ENCODE results near the gene RPA1. TPM values are rescaled to one million over a fixed set of nuclear protein-coding genes. Genes with fewer than 3 reads are reported as not detected.
A peak's percentile ranks its signal among the peaks of the same experiment; 100 is the strongest.

The RPA1 gene
- total and polyA plus RNA-seq, 2 of the 8 experiments (the other 6 are each of a cell fraction or from before 2014, with no cell fraction given), result 79.1 to 194 TPM

GRCh38 chr17:1907909-1908698, 78.3 kb downstream of the RPA1 start (continued):
- TF ChIP-seq RBBP5 (IDR thresholded peaks at IDR 0.05; ENCODE audit: borderline replicate concordance, low read depth, low read length) (no peak), SAP30 (IDR thresholded peaks at IDR 0.05; ENCODE audit: insufficient read depth, insufficient replicate concordance, low read length) (no peak), ASH2L (IDR thresholded peaks at IDR 0.05; ENCODE audit: low read length) (no peak), MAFK (IDR thresholded peaks at IDR 0.05; ENCODE audit: low read depth, low read length) (no peak), CHD1 (IDR thresholded peaks at IDR 0.05; ENCODE audit: low read depth, low read length) (no peak), RAD21 (IDR thresholded peaks at IDR 0.05 in 1 of 2, conservative IDR thresholded peaks at IDR 0.05 in 1 of 2; ENCODE audit: low read depth in 2 of 2, low read length in 2 of 2) (no peak; a peak in 1 of 4 replicates), GABPA (IDR thresholded peaks at IDR 0.05; ENCODE audit: borderline replicate concordance, insufficient read depth, low read length) (peak; percentile 12; the same call in 1 of the 2 replicates), SIX5 (IDR thresholded peaks at IDR 0.05; ENCODE audit: low read depth, low read length) (no peak), POLR2AphosphoS5 (IDR thresholded peaks at IDR 0.05; ENCODE audit: low read depth, low read length) (no peak), GTF2F1 (IDR thresholded peaks at IDR 0.05; ENCODE audit: borderline replicate concordance, low read depth, low read length) (no peak), TEAD4 (IDR thresholded peaks at IDR 0.05; ENCODE audit: low read depth, low read length) (no peak), BACH1 (IDR thresholded peaks at IDR 0.05; ENCODE audit: low read length) (0 out of 2 replicates have a peak, but pooled peaks have one; percentile 32), CTBP2 (IDR thresholded peaks at IDR 0.05; ENCODE audit: borderline replicate concordance, insufficient read depth, insufficient read length, low read length) (no peak)
- TF ChIP-seq, protein P1, sequence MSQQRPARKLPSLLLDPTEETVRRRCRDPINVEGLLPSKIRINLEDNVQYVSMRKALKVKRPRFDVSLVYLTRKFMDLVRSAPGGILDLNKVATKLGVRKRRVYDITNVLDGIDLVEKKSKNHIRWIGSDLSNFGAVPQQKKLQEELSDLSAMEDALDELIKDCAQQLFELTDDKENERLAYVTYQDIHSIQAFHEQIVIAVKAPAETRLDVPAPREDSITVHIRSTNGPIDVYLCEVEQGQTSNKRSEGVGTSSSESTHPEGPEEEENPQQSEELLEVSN (IDR thresholded peaks at IDR 0.05), result no peak; the same call in 1 of the 2 replicates

Measured in H1 (cell line).